ENCODE results near the gene LRWD1.

DNA sequence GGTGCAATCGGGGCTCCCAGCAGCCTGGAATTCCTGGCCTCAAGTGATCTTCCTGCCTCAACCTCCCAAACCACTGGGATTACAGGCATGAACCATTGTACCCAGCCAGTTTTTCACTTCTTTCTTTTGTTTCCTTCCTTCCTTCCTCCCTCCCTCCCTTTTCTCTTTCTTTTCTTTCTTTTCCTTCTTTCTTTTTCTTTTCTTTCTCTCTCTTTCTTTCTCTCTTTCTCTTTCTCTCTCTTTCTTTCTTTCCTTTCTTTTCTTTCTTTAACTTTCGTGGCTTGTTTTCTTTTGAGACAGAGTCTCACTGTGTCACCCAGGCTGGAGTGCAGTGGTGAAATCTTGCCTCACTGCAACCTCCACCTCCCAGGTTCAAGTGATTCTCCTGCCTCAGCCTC, 19.1 kb upstream of the LRWD1 start:
- TF ChIP-seq POLR2A (IDR thresholded peaks at IDR 0.05; ENCODE audit: low read length) (no peak), GATA1 (IDR thresholded peaks at IDR 0.05; ENCODE audit: low read depth, low read length) (no peak)

Measured in erythroblast (primary cell).